ENCODE measurements around the gene THPO. TPM values are rescaled to one million over a fixed set of nuclear protein-coding genes. Genes with fewer than 3 reads are reported as not detected.

THPO gene
- 0.55 and 0.98 TPM in 2 replicates for total RNA-seq
- long read RNA-seq, result 0 reads

GRCh38 chr3:184377882-184378445 lies at the start of gene THPO:
TSS of gene THPO (minus strand) at chr3:184378207. CDS start at chr3:184376259, 1,948 bp downstream.
- H3K4me3 Mint-ChIP-seq, result peak within 1 kb of the TSS; percentile 80
- H3K36me3 Mint-ChIP-seq (ENCODE audit: low read depth), result no peaks in the 10 kb centered on the region
- no peak for DNase-seq (ENCODE audit: low read depth, low spot score)
- TF ChIP-seq CTCF (conservative IDR thresholded peaks at IDR 0.05), result no peak
- H3K27ac Mint-ChIP-seq (ENCODE audit: unreplicated experiment), result no peak within 1 kb of the TSS
- H3K9me3 Mint-ChIP-seq, result no peaks in the 10 kb centered on the region
- H3K27me3 Mint-ChIP-seq (ENCODE audit: low read depth), result peaks cover 71% of the 10 kb centered on the region
- H3K4me1 Mint-ChIP-seq, result peaks cover 17% of the 10 kb centered on the region

GRCh38 chr3:184426691-184427141 lies 48.7 kb upstream of the THPO start:
- no peak for TF ChIP-seq CTCF (conservative IDR thresholded peaks at IDR 0.05)
- Mint-ChIP-seq H3K9me3 (peaks cover 6% of the 10 kb centered on the region), H3K36me3 (ENCODE audit: low read depth) (no peaks in the 10 kb centered on the region), H3K4me3 (no peak overlapping the region), H3K27ac (ENCODE audit: unreplicated experiment) (no peak overlapping the region), H3K27me3 (ENCODE audit: low read depth) (peaks cover 11% of the 10 kb centered on the region), H3K4me1 (peaks cover 9% of the 10 kb centered on the region)
- no peak for DNase-seq (ENCODE audit: low read depth, low spot score)

- H3K4me3 Mint-ChIP-seq, result no peak overlapping the region
- no peak for DNase-seq (ENCODE audit: low read depth, low spot score)
- H3K9me3 Mint-ChIP-seq, result peaks cover 6% of the 10 kb centered on the region
- H3K27ac Mint-ChIP-seq (ENCODE audit: unreplicated experiment), result no peak overlapping the region
- H3K4me1 Mint-ChIP-seq, result peaks cover 4% of the 10 kb centered on the region
- TF ChIP-seq CTCF (conservative IDR thresholded peaks at IDR 0.05), result no peak
- H3K36me3 Mint-ChIP-seq (ENCODE audit: low read depth), result no peaks in the 10 kb centered on the region
- peaks cover 11% of the 10 kb centered on the region for H3K27me3 Mint-ChIP-seq (ENCODE audit: low read depth)
These were observed 45.6 kb upstream of the THPO start for GRCh38 chr3:184423561-184423960.

GRCh38 chr3:184419171-184419570 lies 41.2 kb upstream of the THPO start:
- peaks cover 8% of the 10 kb centered on the region for H3K27me3 Mint-ChIP-seq (ENCODE audit: low read depth)
- TF ChIP-seq CTCF (conservative IDR thresholded peaks at IDR 0.05), result no peak
- no peak for DNase-seq (ENCODE audit: low read depth, low spot score)
- peaks cover 5% of the 10 kb centered on the region for H3K4me1 Mint-ChIP-seq
- no peak overlapping the region for H3K4me3 Mint-ChIP-seq
- no peaks in the 10 kb centered on the region for H3K36me3 Mint-ChIP-seq (ENCODE audit: low read depth)
- H3K27ac Mint-ChIP-seq (ENCODE audit: unreplicated experiment), result no peak overlapping the region
- peaks cover 6% of the 10 kb centered on the region for H3K9me3 Mint-ChIP-seq

GRCh38 chr3:184417619-184418327 lies 39.8 kb upstream of the THPO start:
- TF ChIP-seq CTCF (conservative IDR thresholded peaks at IDR 0.05), result peak; percentile 87
- Mint-ChIP-seq H3K27me3 (ENCODE audit: low read depth) (no peaks in the 10 kb centered on the region), H3K27ac (ENCODE audit: unreplicated experiment) (no peak overlapping the region), H3K9me3 (peaks cover 2% of the 10 kb centered on the region), H3K4me1 (peaks cover 5% of the 10 kb centered on the region), H3K4me3 (no peak overlapping the region), H3K36me3 (ENCODE audit: low read depth) (no peaks in the 10 kb centered on the region)
- DNase-seq (ENCODE audit: low read depth, low spot score), result peak; percentile 66
